Measurements from ENCODE around the gene RPS23. TPM values are rescaled to one million over a fixed set of nuclear protein-coding genes. Genes with fewer than 3 reads are reported as not detected.

The RPS23 gene
- total RNA-seq, 1 donor from 2014 or later = 2,105 TPM

- no peak overlapping the region for H3K27ac Mint-ChIP-seq
Measured at GRCh38 chr5:82290005-82290404, 11.9 kb upstream of the RPS23 start.

GRCh38 chr5:82287625-82288024 lies 9.5 kb upstream of the RPS23 start:
- no peak for TF ChIP-seq CTCF (IDR thresholded peaks at IDR 0.05; ENCODE audit: unreplicated experiment)
- H3K36me3 Mint-ChIP-seq = no peaks in the 10 kb centered on the region
- no peak overlapping the region for H3K27ac Mint-ChIP-seq
- DNase-seq (ENCODE audit: low spot score in 2 of 2, unreplicated experiment in 2 of 2) = no peak
- H3K4me1 Mint-ChIP-seq = peaks cover 5% of the 10 kb centered on the region
- H3K4me3 Mint-ChIP-seq = no peak overlapping the region
- H3K9me3 Mint-ChIP-seq = no peaks in the 10 kb centered on the region
- no peaks in the 10 kb centered on the region for H3K27me3 Mint-ChIP-seq (ENCODE audit: low read depth)

More at GRCh38 chr5:82290005-82290404, 11.9 kb upstream of the RPS23 start:
- DNase-seq (ENCODE audit: low spot score in 2 of 2, unreplicated experiment in 2 of 2) = no peak
- no peak overlapping the region for H3K4me3 Mint-ChIP-seq
- peaks cover 9% of the 10 kb centered on the region for H3K4me1 Mint-ChIP-seq
- no peaks in the 10 kb centered on the region for H3K27me3 Mint-ChIP-seq (ENCODE audit: low read depth)
- TF ChIP-seq CTCF (IDR thresholded peaks at IDR 0.05; ENCODE audit: unreplicated experiment) = no peak
- H3K36me3 Mint-ChIP-seq = no peaks in the 10 kb centered on the region
- no peaks in the 10 kb centered on the region for H3K9me3 Mint-ChIP-seq

- Mint-ChIP-seq H3K4me1 (peaks cover 4% of the 10 kb centered on the region), H3K4me3 (no peak overlapping the region), H3K27ac (no peak overlapping the region), H3K9me3 (no peaks in the 10 kb centered on the region), H3K36me3 (no peaks in the 10 kb centered on the region), H3K27me3 (ENCODE audit: low read depth) (no peaks in the 10 kb centered on the region)
- DNase-seq (ENCODE audit: low spot score in 2 of 2, unreplicated experiment in 2 of 2) = no peak
- no peak for TF ChIP-seq CTCF (IDR thresholded peaks at IDR 0.05; ENCODE audit: unreplicated experiment)
Measured at GRCh38 chr5:82285206-82285605, 7.1 kb upstream of the RPS23 start.

GRCh38 chr5:82283893-82284292 lies 5.7 kb upstream of the RPS23 start:
- H3K4me3 Mint-ChIP-seq = no peak overlapping the region
- no peaks in the 10 kb centered on the region for H3K9me3 Mint-ChIP-seq
- no peak for DNase-seq (ENCODE audit: low spot score in 2 of 2, unreplicated experiment in 2 of 2)
- no peak overlapping the region for H3K27ac Mint-ChIP-seq
- no peaks in the 10 kb centered on the region for H3K27me3 Mint-ChIP-seq (ENCODE audit: low read depth)
- no peak for TF ChIP-seq CTCF (IDR thresholded peaks at IDR 0.05; ENCODE audit: unreplicated experiment)
- H3K36me3 Mint-ChIP-seq = no peaks in the 10 kb centered on the region
- peaks cover 7% of the 10 kb centered on the region for H3K4me1 Mint-ChIP-seq

- H3K4me1 Mint-ChIP-seq = peaks cover 21% of the 10 kb centered on the region
- TF ChIP-seq CTCF (IDR thresholded peaks at IDR 0.05; ENCODE audit: unreplicated experiment) = no peak
- no peaks in the 10 kb centered on the region for H3K9me3 Mint-ChIP-seq
- H3K27me3 Mint-ChIP-seq (ENCODE audit: low read depth) = no peaks in the 10 kb centered on the region
- H3K4me3 Mint-ChIP-seq = peak overlapping the region; percentile 82
- peaks cover 22% of the 10 kb centered on the region for H3K36me3 Mint-ChIP-seq
- no peak for DNase-seq (ENCODE audit: low spot score in 2 of 2, unreplicated experiment in 2 of 2)
- H3K27ac Mint-ChIP-seq = peak overlapping the region; percentile 98
Measured at GRCh38 chr5:82278711-82279370, 687 bp upstream of the RPS23 start.
